Tibial artery (tissue), 4 donors: Measurements from ENCODE around the gene GABRA1.

Experiments used
- DNase-seq, 2 donors: peaks; one replicate each; pipeline ENCODE4 v3.0.0-alpha.2; 2019
- H3K27ac ChIP-seq, 2 donors: fragments of 200-600 bp; sonication (generic) in 1 of 2; 1 replicate in 1 of 2; 2 replicates in 1 of 2; pipeline ENCODE4 v1.5.1; 2018 to 2019; ENCODE audit warnings: mild to moderate bottlenecking in 1 of 2
- H3K27me3 ChIP-seq, 2 donors: fragments of 200-600 bp; sonication (generic) in 1 of 2; one replicate each; pipeline versions ENCODE4 v1.5.1 to v1.6.0; 2016 to 2019
- H3K36me3 ChIP-seq, 3 donors: fragments of 200-600 bp; sonication (generic) in 2 of 3; one replicate each; pipeline ENCODE4 v1.5.1; 2016 to 2019; ENCODE audit warnings: mild to moderate bottlenecking in 2 of 3
- H3K4me1 ChIP-seq, 4 donors: fragments of 200-600 bp; sonication (generic) in 2 of 4; 1 replicate in 3 of 4; 2 replicates in 1 of 4; pipeline ENCODE4 v1.5.1; 2016 to 2019
- H3K4me3 ChIP-seq, 2 donors: fragments of 200-600 bp; sonication (generic) in 1 of 2; 1 replicate in 1 of 2; 2 replicates in 1 of 2; pipeline ENCODE4 v1.5.1; 2018 to 2019; ENCODE audit warnings: mild to moderate bottlenecking in 2 of 2
- H3K9me3 ChIP-seq, 3 donors: fragments of 200-600 bp; sonication (generic) in 1 of 3; one replicate each; pipeline ENCODE4 v1.5.1; 2016 to 2019
- intact Hi-C: fragments of 100-400 bp; cut with DNase I; formaldehyde crosslinking; loops from one replicate; pipeline ENCODE4 v1.15.0; 2023; ENCODE audit warnings: low total_unique reads
- TF ChIP-seq, protein P1 (sequence below), 2 experiments: fragments of 200-600 bp in 1 of 2; fragments of 450-650 bp in 1 of 2; IDR thresholded peaks; one replicate each; pipeline ENCODE4 v1.5.1; 2017 to 2019; ENCODE audit warnings: antibody characterized with exemption in 2 of 2, mild to moderate bottlenecking in 1 of 2, moderate library complexity in 1 of 2

GABRA1 gene

DNA sequence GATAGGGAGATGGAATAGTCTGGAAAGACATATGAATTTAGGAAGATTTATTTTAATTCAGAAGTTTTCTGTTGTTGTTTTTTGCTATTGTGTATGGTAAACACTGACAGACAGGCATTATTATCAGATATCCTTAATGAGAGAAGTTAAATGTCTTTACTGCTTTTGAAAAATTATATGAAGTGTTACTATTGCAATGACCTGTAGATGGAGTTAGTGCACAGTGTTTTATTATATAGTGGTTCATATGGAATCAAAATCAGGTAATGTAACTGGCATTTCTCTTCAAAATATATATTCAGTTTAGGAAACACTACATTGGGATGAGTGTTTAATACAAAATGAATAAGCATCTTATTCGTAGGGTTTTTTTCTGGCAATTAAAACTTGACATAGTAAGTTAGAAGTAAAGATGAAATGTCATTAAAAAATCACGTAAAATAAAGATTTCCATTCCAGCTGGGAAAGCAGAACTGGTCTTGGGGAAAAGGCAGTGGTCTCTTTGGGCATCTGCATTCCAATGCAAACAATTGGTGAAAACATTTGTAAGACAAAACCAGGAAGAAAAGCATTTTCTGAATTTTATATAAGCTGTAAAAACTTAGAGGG, 3.9 kb downstream of the GABRA1 start:
- TF ChIP-seq, protein P1, sequence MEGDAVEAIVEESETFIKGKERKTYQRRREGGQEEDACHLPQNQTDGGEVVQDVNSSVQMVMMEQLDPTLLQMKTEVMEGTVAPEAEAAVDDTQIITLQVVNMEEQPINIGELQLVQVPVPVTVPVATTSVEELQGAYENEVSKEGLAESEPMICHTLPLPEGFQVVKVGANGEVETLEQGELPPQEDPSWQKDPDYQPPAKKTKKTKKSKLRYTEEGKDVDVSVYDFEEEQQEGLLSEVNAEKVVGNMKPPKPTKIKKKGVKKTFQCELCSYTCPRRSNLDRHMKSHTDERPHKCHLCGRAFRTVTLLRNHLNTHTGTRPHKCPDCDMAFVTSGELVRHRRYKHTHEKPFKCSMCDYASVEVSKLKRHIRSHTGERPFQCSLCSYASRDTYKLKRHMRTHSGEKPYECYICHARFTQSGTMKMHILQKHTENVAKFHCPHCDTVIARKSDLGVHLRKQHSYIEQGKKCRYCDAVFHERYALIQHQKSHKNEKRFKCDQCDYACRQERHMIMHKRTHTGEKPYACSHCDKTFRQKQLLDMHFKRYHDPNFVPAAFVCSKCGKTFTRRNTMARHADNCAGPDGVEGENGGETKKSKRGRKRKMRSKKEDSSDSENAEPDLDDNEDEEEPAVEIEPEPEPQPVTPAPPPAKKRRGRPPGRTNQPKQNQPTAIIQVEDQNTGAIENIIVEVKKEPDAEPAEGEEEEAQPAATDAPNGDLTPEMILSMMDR (IDR thresholded peaks at IDR 0.05): no peak
- Histone ChIP-seq H3K27me3 (peaks cover 0 to 15% of the 10 kb centered on the region in 2 donors), H3K4me1 (peaks cover 0 to 3% (median 0%) of the 10 kb centered on the region in 4 donors), H3K27ac (no peak overlapping the region), H3K4me3 (no peak overlapping the region), H3K9me3 (no peaks in the 10 kb centered on the region), H3K36me3 (no peaks in the 10 kb centered on the region)
- intact Hi-C loops: no loop called here
- DNase-seq: no peak

DNA sequence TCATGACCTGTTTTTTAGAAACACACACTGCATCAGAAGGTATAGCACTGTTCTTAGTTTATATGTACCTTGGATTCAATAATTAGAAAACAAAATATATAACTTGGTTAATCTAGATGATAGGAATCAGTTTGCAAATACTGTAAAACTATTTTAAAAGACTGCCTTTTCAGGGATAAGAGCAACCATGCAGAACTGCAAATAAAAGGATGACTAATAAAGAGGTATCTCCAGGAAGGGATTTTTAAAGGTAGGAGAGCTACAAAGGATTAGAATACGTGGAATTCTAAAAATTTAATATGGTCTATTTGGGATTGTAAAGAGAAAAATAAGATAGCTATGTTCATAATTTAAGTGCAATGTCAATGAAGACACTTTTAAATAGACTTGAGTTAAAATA, 9.4 kb downstream of the GABRA1 start:
- TF ChIP-seq, protein P1 (IDR thresholded peaks at IDR 0.05): no peak

DNA sequence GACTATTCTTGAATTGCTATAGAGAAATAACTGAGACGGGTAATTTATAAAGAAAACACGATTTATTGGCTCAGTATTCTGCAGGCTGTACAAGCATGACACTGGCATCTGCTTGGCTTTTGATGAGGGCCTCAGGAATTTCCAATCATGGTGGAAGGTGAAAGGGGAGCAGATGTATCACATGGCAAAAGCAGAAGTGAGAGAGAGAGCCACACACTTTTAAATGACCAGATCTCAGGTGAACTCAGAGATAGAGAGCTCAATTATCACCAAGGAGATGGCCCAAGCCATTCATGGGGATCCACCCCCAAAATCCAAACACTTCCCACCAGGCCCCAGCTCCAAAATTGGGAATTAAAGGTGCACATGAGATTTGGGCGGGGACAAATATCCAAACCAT, 15.3 kb downstream of the GABRA1 start:
- Histone ChIP-seq H3K4me1 (no peaks in the 10 kb centered on the region), H3K4me3 (no peak overlapping the region), H3K9me3 (no peaks in the 10 kb centered on the region), H3K27me3 (no peaks in the 10 kb centered on the region), H3K36me3 (no peaks in the 10 kb centered on the region), H3K27ac (no peak overlapping the region)
- intact Hi-C loops: no loop called here
- TF ChIP-seq, protein P1 (IDR thresholded peaks at IDR 0.05): no peak
- no peak for DNase-seq

More for the DNA sequence above, 9.4 kb downstream of the GABRA1 start:
- Histone ChIP-seq H3K27ac (no peak overlapping the region), H3K4me3 (no peak overlapping the region), H3K27me3 (no peaks in the 10 kb centered on the region), H3K9me3 (no peaks in the 10 kb centered on the region), H3K36me3 (no peaks in the 10 kb centered on the region), H3K4me1 (no peaks in the 10 kb centered on the region)
- intact Hi-C loops: no loop called here
- no peak for DNase-seq

DNA sequence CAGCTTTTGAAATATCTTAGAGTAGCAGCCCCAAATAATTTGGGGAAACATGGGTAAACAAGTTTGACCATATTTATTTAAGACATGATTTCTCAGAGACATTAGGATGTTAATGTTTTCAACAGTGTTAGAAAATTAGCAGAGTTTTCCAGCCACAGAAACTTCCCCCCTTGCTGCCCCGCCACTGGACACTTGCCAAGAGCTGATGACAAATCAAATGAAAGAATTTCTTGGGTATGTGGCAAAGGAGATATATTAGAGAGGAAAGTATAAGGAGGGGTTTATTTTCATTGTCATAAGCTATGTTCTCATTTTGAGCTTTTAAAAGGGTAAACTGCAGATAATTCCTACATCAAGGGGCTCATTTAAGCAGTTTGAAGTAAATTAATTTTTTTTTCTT, 15.9 kb downstream of the GABRA1 start:
- TF ChIP-seq, protein P1 (IDR thresholded peaks at IDR 0.05): no peak
- no peak overlapping the region for H3K4me3 ChIP-seq
- no peaks in the 10 kb centered on the region for H3K4me1 ChIP-seq
- H3K27ac ChIP-seq: no peak overlapping the region
- H3K36me3 ChIP-seq: no peaks in the 10 kb centered on the region
- no peak for DNase-seq
- intact Hi-C loops: no loop called here
- H3K27me3 ChIP-seq: no peaks in the 10 kb centered on the region
- no peaks in the 10 kb centered on the region for H3K9me3 ChIP-seq

DNA sequence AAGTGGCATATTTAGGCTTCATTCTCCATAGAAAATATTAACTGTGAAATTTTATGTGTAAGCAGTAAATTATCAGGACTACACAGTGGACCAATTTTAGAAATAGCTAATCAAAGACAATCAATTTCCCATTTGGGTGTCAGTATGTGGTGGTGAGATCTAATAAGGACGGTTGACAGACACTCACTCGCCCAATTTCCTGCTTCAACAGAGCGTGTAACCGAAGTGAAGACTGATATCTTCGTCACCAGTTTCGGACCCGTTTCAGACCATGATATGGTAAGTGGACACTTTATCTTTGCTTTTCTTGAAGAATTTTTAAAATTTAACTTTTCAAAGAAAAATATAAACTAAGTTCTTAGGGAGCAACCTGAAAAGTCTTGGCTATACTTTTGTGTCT, 17.6 kb downstream of the GABRA1 start:
- no peak overlapping the region for H3K27ac ChIP-seq
- H3K36me3 ChIP-seq: no peaks in the 10 kb centered on the region
- no peaks in the 10 kb centered on the region for H3K9me3 ChIP-seq
- intact Hi-C loops: no loop called here
- TF ChIP-seq, protein P1 (IDR thresholded peaks at IDR 0.05): no peak
- H3K4me1 ChIP-seq: no peaks in the 10 kb centered on the region
- no peaks in the 10 kb centered on the region for H3K27me3 ChIP-seq
- no peak for DNase-seq
- no peak overlapping the region for H3K4me3 ChIP-seq

DNA sequence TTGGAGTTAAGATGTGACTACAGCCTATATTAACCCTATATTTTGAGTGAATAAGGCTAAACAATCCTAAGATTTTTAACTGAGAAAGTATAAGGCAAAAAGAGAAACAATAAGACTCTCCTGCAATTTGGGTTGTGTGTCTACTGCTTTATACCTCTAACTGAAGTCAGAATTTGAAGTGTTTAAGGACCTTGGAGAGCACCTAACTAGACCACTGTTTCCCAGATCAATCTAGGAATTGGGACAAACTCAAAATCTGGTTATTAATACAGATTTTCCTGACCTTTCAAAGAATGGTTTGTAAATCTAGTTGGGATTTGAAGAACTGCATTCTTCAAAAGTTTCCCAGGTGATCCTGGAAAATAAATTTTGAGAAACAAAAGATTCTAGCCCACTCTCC, 42.1 kb downstream of the GABRA1 start:
- Histone ChIP-seq H3K27ac (no peak overlapping the region), H3K4me3 (no peak overlapping the region), H3K36me3 (no peaks in the 10 kb centered on the region), H3K4me1 (no peaks in the 10 kb centered on the region), H3K27me3 (no peaks in the 10 kb centered on the region), H3K9me3 (no peaks in the 10 kb centered on the region)
- no peak for DNase-seq
- intact Hi-C loops: no loop called here
- TF ChIP-seq, protein P1 (IDR thresholded peaks at IDR 0.05): no peak
